Kidney capillary endothelial cell (primary cell): ENCODE measurements around the gene BARHL2.

ENCODE experiments used
- DNase-seq: peaks from one replicate; pipeline ENCODE4 v3.0.0-alpha.2; 2018; ENCODE audit warnings: low spot score

The BARHL2 gene

GRCh38 chr1:90716552-90717355 is at the start of gene BARHL2:
Gene BARHL2 (minus strand): TSS chr1:90717302. CDS start chr1:90717195, 107 bp downstream.
- DNase-seq = no peak

- DNase-seq = no peak
These were observed 46.8 kb upstream of the BARHL2 start for GRCh38 chr1:90763930-90764329.

GRCh38 chr1:90763506-90763905 is 46.4 kb upstream of the BARHL2 start:
- DNase-seq = no peak

- no peak for DNase-seq
These were observed 44.9 kb upstream of the BARHL2 start for GRCh38 chr1:90761781-90762589.

DNA sequence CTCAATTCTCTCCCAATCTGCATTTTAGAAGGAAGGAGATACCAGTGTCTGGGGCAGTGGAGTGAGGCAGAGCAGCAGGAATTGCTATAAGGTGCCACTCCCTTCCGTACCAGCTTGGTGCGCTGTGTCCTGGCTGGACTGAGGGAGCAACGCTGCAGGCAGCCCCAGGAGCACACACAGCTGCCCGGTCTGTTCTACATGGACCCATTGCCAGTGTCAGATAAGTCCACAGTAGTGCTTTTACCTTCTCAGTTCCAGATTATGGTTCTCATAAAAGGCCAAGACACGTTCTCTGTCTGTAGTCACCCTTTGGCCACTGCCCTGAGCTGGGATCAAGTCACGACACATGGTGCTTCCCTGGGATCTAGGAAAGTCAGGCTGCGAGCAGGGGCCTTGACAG is 44.1 kb upstream of the BARHL2 start:
- no peak for DNase-seq

DNA sequence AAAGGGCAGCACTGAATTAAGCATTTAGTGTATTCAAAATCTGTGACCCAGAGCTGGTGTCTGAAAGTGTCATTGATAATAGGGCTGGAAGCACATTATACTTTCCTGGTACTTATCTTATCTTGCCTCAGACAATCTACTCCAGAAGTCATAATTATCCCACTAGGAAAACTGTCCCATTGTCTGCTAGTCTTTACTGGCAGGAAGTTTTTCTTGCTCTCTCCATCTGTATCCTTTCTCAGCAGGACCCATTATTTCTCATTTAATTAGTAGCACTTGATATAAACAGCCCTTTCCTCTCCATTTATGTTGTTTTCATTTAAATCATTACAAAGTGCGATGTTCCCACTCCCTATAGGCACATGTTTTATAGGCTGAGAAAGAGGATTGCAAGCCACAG is 36.5 kb upstream of the BARHL2 start:
- no peak for DNase-seq

- DNase-seq = no peak
These were observed 31.6 kb upstream of the BARHL2 start for GRCh38 chr1:90748668-90749067.

GRCh38 chr1:90746857-90747256 is 29.8 kb upstream of the BARHL2 start:
- no peak for DNase-seq

- DNase-seq = no peak
These were observed 28.9 kb upstream of the BARHL2 start for GRCh38 chr1:90745972-90746371.

GRCh38 chr1:90732136-90732535 is 15.0 kb upstream of the BARHL2 start:
- DNase-seq = no peak

- DNase-seq = no peak
These were observed 14.4 kb upstream of the BARHL2 start for GRCh38 chr1:90731382-90732050.

- no peak for DNase-seq
These were observed 13.3 kb upstream of the BARHL2 start for GRCh38 chr1:90730243-90731022.

DNA sequence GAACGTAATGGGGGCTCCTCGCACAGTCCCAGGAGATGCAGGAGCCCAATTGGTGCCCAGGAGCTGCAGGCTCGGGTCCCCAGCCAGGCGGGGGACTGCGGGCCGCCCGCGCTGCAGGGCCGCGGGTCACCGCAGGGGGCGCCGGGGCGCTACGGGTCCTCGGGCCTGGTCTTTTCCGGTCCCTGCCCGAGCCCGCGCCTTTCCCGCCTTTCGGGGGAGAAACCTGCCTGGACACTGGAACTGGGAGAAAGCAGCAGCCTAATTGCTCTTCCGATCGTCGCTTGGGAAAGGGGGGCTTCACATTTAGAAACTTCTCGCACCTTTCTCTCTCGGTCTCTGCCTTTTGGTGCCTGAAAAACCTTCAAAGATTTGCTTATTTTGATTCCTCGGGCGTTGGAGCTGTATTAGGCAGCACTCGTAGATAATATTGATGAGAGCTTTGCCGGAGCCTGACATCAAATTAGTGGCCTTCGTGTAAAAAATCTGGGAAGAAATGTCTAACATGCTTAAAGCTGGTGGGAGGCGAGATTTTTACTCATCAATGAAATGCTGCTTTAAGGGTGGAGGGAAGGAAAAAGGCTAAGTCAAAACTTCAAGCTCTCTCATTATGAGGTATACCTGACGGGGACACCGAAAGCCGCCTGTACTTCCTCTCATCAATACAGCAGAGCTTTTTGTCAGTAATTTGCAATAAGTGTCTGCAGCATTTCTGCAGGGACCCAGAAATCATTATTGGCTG is 12.6 kb upstream of the BARHL2 start:
- no peak for DNase-seq

DNA sequence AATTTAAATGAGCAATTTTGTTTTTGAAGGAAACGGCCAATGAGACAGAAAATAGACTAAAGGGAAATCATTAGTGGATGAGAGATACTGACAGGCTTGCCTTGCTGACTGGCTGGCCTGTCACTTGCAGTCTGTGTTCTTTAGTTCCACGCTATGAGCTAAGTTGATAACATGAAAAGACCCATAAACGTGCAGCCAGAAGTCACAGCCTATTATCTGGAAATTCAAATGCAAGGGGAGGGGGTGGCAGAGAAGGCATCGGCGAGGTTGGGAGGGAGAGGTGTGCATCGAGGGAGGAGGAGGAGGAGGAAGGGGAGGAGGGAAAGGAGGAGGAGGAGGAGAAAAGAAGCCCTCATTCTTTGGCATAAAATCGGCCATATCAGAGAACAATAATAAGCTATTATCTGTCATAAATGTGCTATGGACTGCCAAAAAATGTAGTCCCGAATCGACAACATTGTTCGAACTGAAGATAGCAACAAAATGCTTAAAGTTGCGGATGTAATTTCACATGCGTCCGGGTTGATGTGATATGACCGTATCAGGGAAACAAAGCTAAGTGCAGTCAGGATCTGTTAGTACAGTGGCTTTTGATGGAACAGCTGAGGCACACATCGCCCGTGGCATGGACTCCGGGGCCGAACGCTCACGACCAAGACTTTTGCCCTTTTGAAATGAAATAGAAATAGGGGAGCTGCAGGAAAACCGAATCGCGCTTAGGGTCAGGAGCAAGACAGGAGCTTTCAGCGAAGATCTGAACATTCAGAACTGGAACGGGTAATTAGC is 11.6 kb upstream of the BARHL2 start:
- no peak for DNase-seq

DNA sequence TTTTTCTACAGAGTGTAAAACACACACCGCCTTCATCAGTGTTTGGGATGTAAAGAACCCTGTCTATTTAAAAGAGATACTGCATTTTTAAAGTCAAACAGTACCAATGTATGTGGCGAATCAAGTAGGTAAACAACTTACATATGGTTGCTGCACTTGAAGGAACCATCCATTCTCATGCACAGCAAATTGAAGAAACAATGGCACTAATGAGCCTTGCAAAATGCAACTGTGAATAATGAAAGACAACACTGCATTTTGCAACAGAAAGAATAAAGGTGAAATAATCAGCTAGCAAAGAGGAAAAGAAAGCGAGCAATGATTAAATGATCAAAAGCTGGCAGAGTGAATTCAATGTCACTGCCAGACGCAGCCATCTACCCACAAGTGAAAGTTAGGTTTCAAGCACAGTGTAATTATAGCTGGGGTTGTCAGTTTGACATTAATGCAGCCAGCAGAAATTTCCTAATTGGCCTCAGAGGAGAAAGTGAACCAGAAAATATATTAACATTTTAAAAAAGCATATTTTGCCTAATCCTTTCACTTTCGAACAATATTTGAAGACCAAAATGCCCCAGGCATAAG is 10.9 kb upstream of the BARHL2 start:
- DNase-seq = no peak

DNA sequence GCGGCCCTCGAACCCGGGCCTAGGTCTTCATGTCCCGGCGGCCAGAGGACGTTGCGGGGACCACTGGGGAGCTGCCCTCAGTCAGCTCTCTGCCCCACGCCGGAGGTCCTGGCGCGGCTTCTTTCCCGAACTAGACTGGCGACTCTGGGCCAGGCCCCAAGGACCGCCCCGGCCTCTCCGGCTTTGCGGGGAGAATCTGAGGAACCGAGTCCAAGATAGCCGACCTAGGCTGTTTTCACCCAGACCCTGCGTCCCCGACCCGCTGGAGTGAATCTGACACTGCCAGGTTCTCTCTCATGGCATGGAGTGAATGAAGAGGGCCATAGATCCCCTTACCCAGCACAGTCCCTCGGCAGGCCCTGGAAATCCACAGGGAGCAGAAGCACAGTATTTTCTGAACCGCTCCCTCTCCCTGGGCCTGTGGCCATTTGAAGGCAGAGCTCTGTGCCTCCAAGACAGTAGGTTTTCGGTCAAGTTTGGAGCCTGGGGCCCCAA is 9.9 kb upstream of the BARHL2 start:
- DNase-seq = no peak

- DNase-seq = no peak
These were observed 9.4 kb upstream of the BARHL2 start for GRCh38 chr1:90726425-90726985.

GRCh38 chr1:90725657-90726424 is 8.7 kb upstream of the BARHL2 start:
- DNase-seq = no peak
